D721Med (cell line): ENCODE data around the gene PPARGC1A.

Experiments
- DNase-seq: peaks from one replicate; pipeline ENCODE4 v3.0.0; 2011; ENCODE audit warnings: low spot score; ENCODE audit not compliant: insufficient read length
- FAIRE-seq: peaks from 2 replicates; lab custom pipeline; 2011; peaks lifted over from hg19 to GRCh38; lab: Jason Lieb, UNC
- CTCF ChIP-seq: IDR thresholded peaks from 2 replicates; pipeline ENCODE4 v1.5.1; 2012; ENCODE audit warnings: mild to moderate bottlenecking, control low read depth; ENCODE audit not compliant: insufficient read depth; ENCODE audit errors: missing control alignments

PPARGC1A gene

DNA sequence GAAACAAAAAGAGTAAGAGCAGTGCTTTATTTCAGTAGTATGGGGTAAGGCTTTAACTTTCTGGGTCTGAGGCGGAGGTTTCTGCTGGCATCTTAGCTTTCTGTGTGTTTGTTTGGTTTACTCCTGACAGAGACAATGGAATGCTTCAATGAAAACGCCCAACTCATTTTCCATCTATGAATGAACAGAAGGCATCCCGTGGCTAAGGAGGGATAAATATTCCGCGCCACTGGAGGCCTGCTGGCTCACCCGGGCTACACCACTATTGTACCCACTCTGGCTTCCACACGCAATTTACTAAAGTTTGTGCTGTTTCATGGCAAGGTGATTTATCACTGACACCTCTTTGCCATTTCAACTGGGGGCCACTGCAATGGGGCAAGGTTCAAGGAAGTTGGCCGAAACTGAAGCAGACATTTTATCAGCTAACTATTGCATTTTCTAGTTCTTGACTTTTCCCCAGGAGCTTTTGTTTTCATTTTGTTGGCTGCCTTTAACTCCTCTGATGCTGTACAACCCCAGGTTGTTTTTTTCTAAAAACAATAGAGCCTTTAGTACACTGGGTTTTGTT, 32.8 kb upstream of the PPARGC1A start:
- FAIRE-seq, result no peak
- DNase-seq, result no peak
- no peak for TF ChIP-seq CTCF

DNA sequence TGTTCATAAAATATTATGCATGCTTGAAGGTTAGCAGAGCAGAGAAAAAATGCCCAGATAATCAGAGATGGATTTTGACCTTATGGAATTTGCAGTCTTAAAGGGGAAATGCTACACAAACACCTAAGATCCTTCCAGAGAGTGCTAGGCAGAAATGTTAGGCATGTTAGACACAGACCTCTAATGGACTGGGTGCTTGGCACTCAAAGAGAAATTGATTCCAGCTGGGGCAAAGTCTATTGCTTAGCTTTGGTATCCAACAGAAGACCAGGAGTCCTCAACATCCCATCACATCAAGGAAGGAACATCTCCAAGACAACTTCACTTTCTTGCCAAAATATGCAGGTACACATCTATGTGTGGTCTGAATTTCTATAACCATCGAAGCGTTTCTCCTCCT, 32.2 kb upstream of the PPARGC1A start:
- FAIRE-seq, result no peak
- no peak for TF ChIP-seq CTCF
- DNase-seq, result no peak

DNA sequence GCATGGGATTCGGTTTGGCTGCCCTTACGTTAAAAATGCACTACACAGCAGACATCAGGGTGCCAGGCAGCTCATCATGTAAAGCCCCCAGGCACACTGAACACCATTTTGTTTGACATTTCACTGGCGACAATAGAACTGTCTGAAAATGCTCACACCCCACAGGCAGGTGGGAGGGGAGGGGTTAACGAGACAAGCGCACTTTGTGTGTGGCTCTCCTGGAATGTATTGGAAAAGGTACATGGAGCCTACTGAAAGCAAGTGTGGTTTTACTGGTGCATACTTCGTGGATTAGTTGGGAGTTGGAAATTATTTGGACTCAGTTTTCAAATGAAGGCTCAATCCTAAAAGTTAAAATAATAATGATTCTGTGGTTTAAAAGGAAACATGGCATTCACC, 31.6 kb upstream of the PPARGC1A start:
- no peak for TF ChIP-seq CTCF
- FAIRE-seq, result no peak
- no peak for DNase-seq

GRCh38 chr4:23920716-23921446, 31.0 kb upstream of the PPARGC1A start:
- no peak for FAIRE-seq
- TF ChIP-seq CTCF, result no peak
- no peak for DNase-seq

DNA sequence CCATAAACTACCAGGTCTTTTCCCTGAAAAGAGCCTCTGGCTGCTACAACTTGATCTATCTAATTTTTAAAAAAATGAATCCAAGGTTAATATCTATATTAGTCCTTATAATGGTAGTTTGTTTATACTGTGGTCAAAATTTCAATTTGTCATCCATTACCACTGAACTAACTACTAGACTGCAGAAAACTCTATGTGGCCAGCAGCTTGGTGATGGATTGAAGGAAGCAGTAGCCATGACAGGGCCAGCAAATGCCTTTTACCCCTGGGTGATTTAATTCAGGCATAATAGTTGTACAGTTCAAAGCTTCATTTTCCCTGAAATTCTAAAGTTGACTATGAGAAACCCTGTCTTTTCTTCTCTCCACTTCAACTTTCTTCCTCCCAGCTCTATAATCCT, 30.4 kb upstream of the PPARGC1A start:
- DNase-seq (no peak), FAIRE-seq (no peak)
- no peak for TF ChIP-seq CTCF

GRCh38 chr4:23916282-23916681, 26.4 kb upstream of the PPARGC1A start:
- DNase-seq (no peak), FAIRE-seq (no peak)
- TF ChIP-seq CTCF, result no peak

GRCh38 chr4:23915459-23916132, 25.7 kb upstream of the PPARGC1A start:
- no peak for TF ChIP-seq CTCF
- no peak for FAIRE-seq
- DNase-seq, result no peak
